ENCODE measurements around the gene ATXN7L2.

The ATXN7L2 gene

GRCh38 chr1:109466452-109467300, 17.0 kb upstream of the ATXN7L2 start, which contains the start of gene SYPL2:
Gene SYPL2 (plus strand): TSS chr1:109466546. CDS start chr1:109466844, 298 bp downstream.
- Histone ChIP-seq H2BK12ac (ENCODE audit: low read length) (no peak within 1 kb of the TSS), H3K23ac (ENCODE audit: low read depth, low read length, poor library complexity) (peak within 1 kb of the TSS; percentile 90), H4K8ac (ENCODE audit: low read depth, low read length) (no peak within 1 kb of the TSS), H4K91ac (ENCODE audit: low read depth, low read length, poor library complexity) (no peak within 1 kb of the TSS), H3K4ac (ENCODE audit: low read length) (no peak within 1 kb of the TSS), H2BK5ac (ENCODE audit: low read length) (no peak within 1 kb of the TSS), H3K18ac (ENCODE audit: low read length) (peak within 1 kb of the TSS; percentile 65), H3K36me3 (replicated peaks in 1 of 2; ENCODE audit: control insufficient read depth in 2 of 2, insufficient read depth in 2 of 2, low read length in 2 of 2) (no peaks in the 10 kb centered on the region), H3K79me1 (ENCODE audit: low read depth, low read length) (no peaks in the 10 kb centered on the region), H2BK15ac (ENCODE audit: low read length) (no peak within 1 kb of the TSS), H3K14ac (ENCODE audit: low read length) (peak within 1 kb of the TSS; percentile 60), H2BK120ac (ENCODE audit: low read depth, low read length) (no peak within 1 kb of the TSS), H3K4me3 (ENCODE audit: low read length in 2 of 2) (peak within 1 kb of the TSS; percentile 38 to 79), H3K4me1 (ENCODE audit: control insufficient read depth in 2 of 2, insufficient read depth in 1 of 2, low read depth in 1 of 2, low read length in 2 of 2) (peaks cover 2 to 3% of the 10 kb centered on the region in 2 donors), H3K9me3 (replicated peaks in 1 of 2; ENCODE audit: control insufficient read depth in 2 of 2, insufficient read depth in 1 of 2, low read depth in 1 of 2, low read length in 2 of 2) (no peaks in the 10 kb centered on the region), H3K27me3 (ENCODE audit: control insufficient read depth in 3 of 3, insufficient read depth in 3 of 3, low read depth in 1 of 3, low read length in 3 of 3) (peaks cover 15 to 87% (median 51%) of the 10 kb centered on the region in 3 experiments), H3K4me2 (ENCODE audit: insufficient read depth, low read length, poor library complexity, severe bottlenecking) (peak within 1 kb of the TSS; percentile 85), H2AK5ac (ENCODE audit: low read depth, low read length) (no peak within 1 kb of the TSS), H2AFZ (ENCODE audit: low read length) (peak within 1 kb of the TSS; percentile 97), H3K27ac (replicated peaks; ENCODE audit: low read length) (no peak within 1 kb of the TSS), H3K9ac (ENCODE audit: low read depth, low read length, poor library complexity) (peak within 1 kb of the TSS; percentile 54)
- no CpG with 5 or more reads among the region's 88 CpGs for WGBS, 2 donors (ENCODE audit: extremely low coverage in 2 of 2, insufficient read length in 2 of 2, insufficient replicate concordance in 1 of 2)
- DNase-seq (ENCODE audit: low spot score), result no peak

DNA sequence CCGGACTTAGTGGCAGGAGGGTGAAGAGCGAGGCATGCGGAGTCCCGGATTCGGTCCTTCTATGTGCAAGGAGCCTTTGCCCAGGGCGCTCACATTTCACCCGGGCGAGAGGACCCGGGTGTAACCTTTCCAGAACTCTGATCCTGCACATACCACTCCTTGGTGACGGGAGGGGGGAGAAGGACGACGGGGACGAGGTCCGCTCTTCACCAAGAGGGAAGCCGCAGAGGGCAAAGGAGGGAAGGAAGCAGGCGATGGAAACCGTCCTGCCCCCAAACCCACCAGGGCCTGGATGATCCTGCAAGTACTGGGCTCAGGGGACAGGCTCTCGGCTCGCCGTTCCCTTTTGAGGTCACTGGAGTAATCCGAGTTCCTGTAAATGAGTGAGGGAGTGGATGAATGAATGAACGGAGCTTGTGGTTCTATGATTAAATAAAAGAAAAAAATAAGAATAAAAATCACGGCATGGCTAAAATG, 16.4 kb upstream of the ATXN7L2 start:
- H4K91ac ChIP-seq (ENCODE audit: low read depth, low read length, poor library complexity), result no peak overlapping the region
- no peak overlapping the region for H3K4ac ChIP-seq (ENCODE audit: low read length)
- no peak overlapping the region for H4K8ac ChIP-seq (ENCODE audit: low read depth, low read length)
- H2BK5ac ChIP-seq (ENCODE audit: low read length), result no peak overlapping the region
- peak overlapping the region; percentile 90 for H3K23ac ChIP-seq (ENCODE audit: low read depth, low read length, poor library complexity)
- H3K4me3 ChIP-seq (ENCODE audit: low read length in 2 of 2), result no peak overlapping the region
- H2AFZ ChIP-seq (ENCODE audit: low read length), result peak overlapping the region; percentile 68
- H3K9ac ChIP-seq (ENCODE audit: low read depth, low read length, poor library complexity), result peak overlapping the region; percentile 54
- H3K9me3 ChIP-seq (replicated peaks in 1 of 2; ENCODE audit: control insufficient read depth in 2 of 2, insufficient read depth in 1 of 2, low read depth in 1 of 2, low read length in 2 of 2), result no peaks in the 10 kb centered on the region
- no peak overlapping the region for H2BK12ac ChIP-seq (ENCODE audit: low read length)
- no peak overlapping the region for H3K14ac ChIP-seq (ENCODE audit: low read length)
- H2AK5ac ChIP-seq (ENCODE audit: low read depth, low read length), result no peak overlapping the region
- no peak for DNase-seq (ENCODE audit: low spot score)
- H3K4me2 ChIP-seq (ENCODE audit: insufficient read depth, low read length, poor library complexity, severe bottlenecking), result peak overlapping the region; percentile 64
- no peak overlapping the region for H3K18ac ChIP-seq (ENCODE audit: low read length)
- H3K4me1 ChIP-seq (ENCODE audit: control insufficient read depth in 2 of 2, insufficient read depth in 1 of 2, low read depth in 1 of 2, low read length in 2 of 2), result peaks cover 2 to 3% of the 10 kb centered on the region in 2 donors
- H2BK120ac ChIP-seq (ENCODE audit: low read depth, low read length), result no peak overlapping the region
- no peak overlapping the region for H2BK15ac ChIP-seq (ENCODE audit: low read length)
- no peaks in the 10 kb centered on the region for H3K36me3 ChIP-seq (replicated peaks in 1 of 2; ENCODE audit: control insufficient read depth in 2 of 2, insufficient read depth in 2 of 2, low read length in 2 of 2)
- no peaks in the 10 kb centered on the region for H3K79me1 ChIP-seq (ENCODE audit: low read depth, low read length)
- peaks cover 15 to 93% (median 51%) of the 10 kb centered on the region in 3 experiments for H3K27me3 ChIP-seq (ENCODE audit: control insufficient read depth in 3 of 3, insufficient read depth in 3 of 3, low read depth in 1 of 3, low read length in 3 of 3)
- WGBS, 2 donors (ENCODE audit: extremely low coverage in 2 of 2, insufficient read length in 2 of 2, insufficient replicate concordance in 1 of 2), result no CpG with 5 or more reads among the region's 23 CpGs
- no peak overlapping the region for H3K27ac ChIP-seq (replicated peaks; ENCODE audit: low read length)

DNA sequence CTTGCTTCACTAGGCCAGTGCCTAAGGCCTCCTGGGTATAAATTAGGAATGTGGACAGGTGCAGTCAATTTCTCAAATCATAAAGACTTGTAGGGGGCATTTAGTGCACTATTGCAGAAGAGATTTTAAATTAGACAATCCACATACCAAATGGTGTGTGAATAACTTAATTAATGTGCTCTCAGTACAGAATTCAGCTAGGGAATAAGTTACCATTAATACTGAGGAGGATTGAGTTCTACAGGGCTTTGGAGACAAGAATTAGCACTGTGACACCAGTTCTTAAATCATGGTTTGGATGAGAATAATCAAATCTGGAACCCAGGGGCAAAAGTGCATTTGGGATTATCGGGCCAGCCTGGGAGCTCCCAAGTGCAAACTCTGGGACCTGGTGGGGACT, 15.6 kb upstream of the ATXN7L2 start:
- no peak overlapping the region for H4K8ac ChIP-seq (ENCODE audit: low read depth, low read length)
- no peak overlapping the region for H3K18ac ChIP-seq (ENCODE audit: low read length)
- no peak overlapping the region for H3K27ac ChIP-seq (replicated peaks; ENCODE audit: low read length)
- no peak overlapping the region for H2AFZ ChIP-seq (ENCODE audit: low read length)
- no peaks in the 10 kb centered on the region for H3K36me3 ChIP-seq (replicated peaks in 1 of 2; ENCODE audit: control insufficient read depth in 2 of 2, insufficient read depth in 2 of 2, low read length in 2 of 2)
- H3K9me3 ChIP-seq (replicated peaks in 1 of 2; ENCODE audit: control insufficient read depth in 2 of 2, insufficient read depth in 1 of 2, low read depth in 1 of 2, low read length in 2 of 2), result no peaks in the 10 kb centered on the region
- no peaks in the 10 kb centered on the region for H3K79me1 ChIP-seq (ENCODE audit: low read depth, low read length)
- H3K9ac ChIP-seq (ENCODE audit: low read depth, low read length, poor library complexity), result no peak overlapping the region
- DNase-seq (ENCODE audit: low spot score), result no peak
- no peak overlapping the region for H2BK12ac ChIP-seq (ENCODE audit: low read length)
- H4K91ac ChIP-seq (ENCODE audit: low read depth, low read length, poor library complexity), result no peak overlapping the region
- H3K4me2 ChIP-seq (ENCODE audit: insufficient read depth, low read length, poor library complexity, severe bottlenecking), result no peak overlapping the region
- WGBS, 2 donors (ENCODE audit: extremely low coverage in 2 of 2, insufficient read length in 2 of 2, insufficient replicate concordance in 1 of 2), result no CpG with 5 or more reads among the region's 1 CpG
- no peak overlapping the region for H2BK120ac ChIP-seq (ENCODE audit: low read depth, low read length)
- H2BK5ac ChIP-seq (ENCODE audit: low read length), result no peak overlapping the region
- H3K14ac ChIP-seq (ENCODE audit: low read length), result no peak overlapping the region
- H3K4me3 ChIP-seq (ENCODE audit: low read length in 2 of 2), result no peak overlapping the region
- peaks cover 15 to 93% (median 51%) of the 10 kb centered on the region in 3 experiments for H3K27me3 ChIP-seq (ENCODE audit: control insufficient read depth in 3 of 3, insufficient read depth in 3 of 3, low read depth in 1 of 3, low read length in 3 of 3)
- peaks cover 2 to 3% of the 10 kb centered on the region in 2 donors for H3K4me1 ChIP-seq (ENCODE audit: control insufficient read depth in 2 of 2, insufficient read depth in 1 of 2, low read depth in 1 of 2, low read length in 2 of 2)
- H2BK15ac ChIP-seq (ENCODE audit: low read length), result no peak overlapping the region
- no peak overlapping the region for H3K23ac ChIP-seq (ENCODE audit: low read depth, low read length, poor library complexity)
- H3K4ac ChIP-seq (ENCODE audit: low read length), result no peak overlapping the region
- H2AK5ac ChIP-seq (ENCODE audit: low read depth, low read length), result no peak overlapping the region

DNA sequence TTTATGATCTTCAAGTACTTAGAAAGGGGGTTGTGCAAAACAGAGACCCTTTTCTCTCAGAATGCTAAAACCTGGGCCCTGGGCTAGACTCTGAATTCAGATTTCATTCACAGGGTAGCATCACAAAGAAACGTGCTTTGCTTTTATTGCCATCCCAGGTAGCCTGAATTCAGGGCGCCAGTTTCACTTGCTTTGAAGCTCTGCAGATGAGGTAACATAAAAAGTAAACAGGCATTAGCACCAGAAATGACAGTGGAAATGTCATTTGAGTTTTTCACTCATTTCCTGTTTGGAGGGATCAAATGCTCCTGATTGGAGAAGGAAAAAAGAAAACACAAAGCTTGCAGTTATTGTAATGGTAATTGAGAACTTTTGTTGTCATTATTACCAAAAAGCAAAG, 14.8 kb upstream of the ATXN7L2 start:
- Histone ChIP-seq H3K9ac (ENCODE audit: low read depth, low read length, poor library complexity) (no peak overlapping the region), H3K23ac (ENCODE audit: low read depth, low read length, poor library complexity) (no peak overlapping the region), H2AFZ (ENCODE audit: low read length) (no peak overlapping the region), H3K79me1 (ENCODE audit: low read depth, low read length) (no peaks in the 10 kb centered on the region), H3K4ac (ENCODE audit: low read length) (no peak overlapping the region), H2BK12ac (ENCODE audit: low read length) (no peak overlapping the region), H2BK120ac (ENCODE audit: low read depth, low read length) (no peak overlapping the region), H3K4me2 (ENCODE audit: insufficient read depth, low read length, poor library complexity, severe bottlenecking) (no peak overlapping the region), H3K14ac (ENCODE audit: low read length) (no peak overlapping the region), H3K4me1 (ENCODE audit: control insufficient read depth in 2 of 2, insufficient read depth in 1 of 2, low read depth in 1 of 2, low read length in 2 of 2) (peaks cover 2 to 3% of the 10 kb centered on the region in 2 donors), H2BK5ac (ENCODE audit: low read length) (no peak overlapping the region), H3K27ac (replicated peaks; ENCODE audit: low read length) (no peak overlapping the region), H4K91ac (ENCODE audit: low read depth, low read length, poor library complexity) (no peak overlapping the region), H2BK15ac (ENCODE audit: low read length) (no peak overlapping the region), H4K8ac (ENCODE audit: low read depth, low read length) (no peak overlapping the region), H2AK5ac (ENCODE audit: low read depth, low read length) (no peak overlapping the region), H3K27me3 (ENCODE audit: control insufficient read depth in 3 of 3, insufficient read depth in 3 of 3, low read depth in 1 of 3, low read length in 3 of 3) (peaks cover 15 to 92% (median 48%) of the 10 kb centered on the region in 3 experiments), H3K18ac (ENCODE audit: low read length) (no peak overlapping the region), H3K9me3 (replicated peaks in 1 of 2; ENCODE audit: control insufficient read depth in 2 of 2, insufficient read depth in 1 of 2, low read depth in 1 of 2, low read length in 2 of 2) (no peaks in the 10 kb centered on the region), H3K4me3 (ENCODE audit: low read length in 2 of 2) (no peak overlapping the region), H3K36me3 (replicated peaks in 1 of 2; ENCODE audit: control insufficient read depth in 2 of 2, insufficient read depth in 2 of 2, low read length in 2 of 2) (no peaks in the 10 kb centered on the region)
- DNase-seq (ENCODE audit: low spot score), result no peak
- whole genome bisulfite sequencing, 2 donors (ENCODE audit: extremely low coverage in 2 of 2, insufficient read length in 2 of 2, insufficient replicate concordance in 1 of 2), result no CpG with 5 or more reads among the region's 2 CpGs

Measured in neuronal stem cell (in vitro differentiated cells).